ENCODE data around the gene ATP2A1. TPM values are rescaled to one million over a fixed set of nuclear protein-coding genes. Genes with fewer than 3 reads are reported as not detected.

ATP2A1 gene
- total and polyA plus RNA-seq, 2 experiments from 2014 or later = 0.73 to 4.0 TPM

- TF ChIP-seq CREB1 (CRISPR knock-in tag; IDR thresholded peaks at IDR 0.05; ENCODE audit: low read depth) = no peak
- no peak for TF ChIP-seq POLR2AphosphoS5 (IDR thresholded peaks at IDR 0.05; ENCODE audit: low read depth)
- TF ChIP-seq, protein P1, sequence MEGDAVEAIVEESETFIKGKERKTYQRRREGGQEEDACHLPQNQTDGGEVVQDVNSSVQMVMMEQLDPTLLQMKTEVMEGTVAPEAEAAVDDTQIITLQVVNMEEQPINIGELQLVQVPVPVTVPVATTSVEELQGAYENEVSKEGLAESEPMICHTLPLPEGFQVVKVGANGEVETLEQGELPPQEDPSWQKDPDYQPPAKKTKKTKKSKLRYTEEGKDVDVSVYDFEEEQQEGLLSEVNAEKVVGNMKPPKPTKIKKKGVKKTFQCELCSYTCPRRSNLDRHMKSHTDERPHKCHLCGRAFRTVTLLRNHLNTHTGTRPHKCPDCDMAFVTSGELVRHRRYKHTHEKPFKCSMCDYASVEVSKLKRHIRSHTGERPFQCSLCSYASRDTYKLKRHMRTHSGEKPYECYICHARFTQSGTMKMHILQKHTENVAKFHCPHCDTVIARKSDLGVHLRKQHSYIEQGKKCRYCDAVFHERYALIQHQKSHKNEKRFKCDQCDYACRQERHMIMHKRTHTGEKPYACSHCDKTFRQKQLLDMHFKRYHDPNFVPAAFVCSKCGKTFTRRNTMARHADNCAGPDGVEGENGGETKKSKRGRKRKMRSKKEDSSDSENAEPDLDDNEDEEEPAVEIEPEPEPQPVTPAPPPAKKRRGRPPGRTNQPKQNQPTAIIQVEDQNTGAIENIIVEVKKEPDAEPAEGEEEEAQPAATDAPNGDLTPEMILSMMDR (conservative IDR thresholded peaks at IDR 0.05; ENCODE audit: low read depth in 2 of 2) = no peak
- no peak for TF ChIP-seq EZH2 (IDR thresholded peaks at IDR 0.05; ENCODE audit: low read depth, unreplicated experiment)
- no peak for TF ChIP-seq ZNF331 (CRISPR knock-in tag; IDR thresholded peaks at IDR 0.05; ENCODE audit: low read depth)
- TF ChIP-seq NANOG (IDR thresholded peaks at IDR 0.05; ENCODE audit: borderline replicate concordance) = no peak
- TF ChIP-seq, protein P2, sequence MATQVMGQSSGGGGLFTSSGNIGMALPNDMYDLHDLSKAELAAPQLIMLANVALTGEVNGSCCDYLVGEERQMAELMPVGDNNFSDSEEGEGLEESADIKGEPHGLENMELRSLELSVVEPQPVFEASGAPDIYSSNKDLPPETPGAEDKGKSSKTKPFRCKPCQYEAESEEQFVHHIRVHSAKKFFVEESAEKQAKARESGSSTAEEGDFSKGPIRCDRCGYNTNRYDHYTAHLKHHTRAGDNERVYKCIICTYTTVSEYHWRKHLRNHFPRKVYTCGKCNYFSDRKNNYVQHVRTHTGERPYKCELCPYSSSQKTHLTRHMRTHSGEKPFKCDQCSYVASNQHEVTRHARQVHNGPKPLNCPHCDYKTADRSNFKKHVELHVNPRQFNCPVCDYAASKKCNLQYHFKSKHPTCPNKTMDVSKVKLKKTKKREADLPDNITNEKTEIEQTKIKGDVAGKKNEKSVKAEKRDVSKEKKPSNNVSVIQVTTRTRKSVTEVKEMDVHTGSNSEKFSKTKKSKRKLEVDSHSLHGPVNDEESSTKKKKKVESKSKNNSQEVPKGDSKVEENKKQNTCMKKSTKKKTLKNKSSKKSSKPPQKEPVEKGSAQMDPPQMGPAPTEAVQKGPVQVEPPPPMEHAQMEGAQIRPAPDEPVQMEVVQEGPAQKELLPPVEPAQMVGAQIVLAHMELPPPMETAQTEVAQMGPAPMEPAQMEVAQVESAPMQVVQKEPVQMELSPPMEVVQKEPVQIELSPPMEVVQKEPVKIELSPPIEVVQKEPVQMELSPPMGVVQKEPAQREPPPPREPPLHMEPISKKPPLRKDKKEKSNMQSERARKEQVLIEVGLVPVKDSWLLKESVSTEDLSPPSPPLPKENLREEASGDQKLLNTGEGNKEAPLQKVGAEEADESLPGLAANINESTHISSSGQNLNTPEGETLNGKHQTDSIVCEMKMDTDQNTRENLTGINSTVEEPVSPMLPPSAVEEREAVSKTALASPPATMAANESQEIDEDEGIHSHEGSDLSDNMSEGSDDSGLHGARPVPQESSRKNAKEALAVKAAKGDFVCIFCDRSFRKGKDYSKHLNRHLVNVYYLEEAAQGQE (IDR thresholded peaks at IDR 0.05; ENCODE audit: unreplicated experiment) = no peak
- no peak for TF ChIP-seq EZH2phosphoT487 (IDR thresholded peaks at IDR 0.05; ENCODE audit: unreplicated experiment)
Observed at GRCh38 chr16:28846933-28847273, 31.4 kb upstream of the ATP2A1 start (continued).

- H3K4me1 ChIP-seq (ENCODE audit: insufficient read depth) = 0 out of 2 replicates have a peak, but pooled peaks cover 6% of the 10 kb centered on the region
- Mint-ChIP-seq H3K4me3 (no peak overlapping the region), H3K36me3 (ENCODE audit: low read depth) (peaks cover 2% of the 10 kb centered on the region; the same call in 1 of the 3 replicates), H3K4me1 (no peaks in the 10 kb centered on the region; the same call in 2 of the 3 replicates), H3K27me3 (ENCODE audit: insufficient read depth, low read depth, poor library complexity) (peaks cover 11% of the 10 kb centered on the region), H3K9me3 (no peaks in the 10 kb centered on the region), H3K27ac (no peak overlapping the region)
- no peak overlapping the region for H3K27ac ChIP-seq (ENCODE audit: low read depth)
- H2AFZ ChIP-seq = no peak overlapping the region
- no peak overlapping the region for H3K4me2 ChIP-seq
- ATAC-seq = no peak
- no peak overlapping the region for H3K4me3 ChIP-seq
- H3K36me3 ChIP-seq (ENCODE audit: insufficient read depth) = no peaks in the 10 kb centered on the region
- no peaks in the 10 kb centered on the region for H3K9me2 ChIP-seq (ENCODE audit: insufficient read depth)
- no peaks in the 10 kb centered on the region for H3K27me3 ChIP-seq (ENCODE audit: insufficient read depth)
- peaks cover 9% of the 10 kb centered on the region for H3K79me2 ChIP-seq (replicated peaks; ENCODE audit: insufficient read depth)
- H3F3A ChIP-seq (replicated peaks; ENCODE audit: low read depth) = 0 out of 2 replicates have a peak, but pooled peaks cover 4% of the 10 kb centered on the region
- DNase-seq (ENCODE audit: low spot score) = no peak
- no peaks in the 10 kb centered on the region for H4K20me1 ChIP-seq (replicated peaks; ENCODE audit: insufficient read depth)
- TF ChIP-seq POLR2AphosphoS5 (IDR thresholded peaks at IDR 0.05; ENCODE audit: low read depth) = no peak
- TF ChIP-seq EZH2phosphoT487 (IDR thresholded peaks at IDR 0.05; ENCODE audit: unreplicated experiment) = no peak
- TF ChIP-seq ZNF331 (CRISPR knock-in tag; IDR thresholded peaks at IDR 0.05; ENCODE audit: low read depth) = no peak
- TF ChIP-seq, protein P1 (conservative IDR thresholded peaks at IDR 0.05; ENCODE audit: low read depth in 2 of 2) = no peak
- no peak for TF ChIP-seq ZNF114 (CRISPR knock-in tag; IDR thresholded peaks at IDR 0.05)
- no peak for TF ChIP-seq ETS1 (IDR thresholded peaks at IDR 0.05)
- TF ChIP-seq STAT1 (IDR thresholded peaks at IDR 0.05; ENCODE audit: unreplicated experiment) = no peak
Observed at GRCh38 chr16:28858421-28858820, 19.9 kb upstream of the ATP2A1 start.

Data from GM23338 (cell line).